Smooth muscle cell (in vitro differentiated cells): Measurements from ENCODE around the gene UROC1. TPM values are rescaled to one million over a fixed set of nuclear protein-coding genes. Genes with fewer than 3 reads are reported as not detected.

ENCODE experiments used
- DNase-seq: peaks from one replicate; lab custom pipeline; 2025; ENCODE audit not compliant: unreplicated experiment; lab: John Stamatoyannopoulos, UW
- H2AFZ ChIP-seq: fragments of 200-600 bp; sonication (generic); 2 replicates; pipeline ENCODE4 v1.6.0; 2016; ENCODE audit warnings: antibody characterized with exemption, low read depth, mild to moderate bottlenecking
- H3F3A ChIP-seq: fragments of 200-600 bp; sonication (generic); 2 replicates; pipeline ENCODE4 v1.6.0; 2017; ENCODE audit warnings: antibody characterized with exemption, low read depth
- H3K27ac ChIP-seq: fragments of 200-600 bp; sonication (generic); 2 replicates; pipeline ENCODE4 v1.5.1; 2016; ENCODE audit warnings: low read depth, mild to moderate bottlenecking
- H3K27me3 ChIP-seq: fragments of 200-600 bp; sonication (generic); 2 replicates; pipeline ENCODE4 v1.6.1; 2016; ENCODE audit warnings: low read depth, mild to moderate bottlenecking
- H3K36me3 ChIP-seq: fragments of 200-600 bp; sonication (generic); 2 replicates; pipeline ENCODE4 v1.5.1; 2016; ENCODE audit warnings: low read depth
- H3K4me1 ChIP-seq: fragments of 200-600 bp; sonication (generic); 2 replicates; pipeline ENCODE4 v1.5.1; 2016; ENCODE audit warnings: low read depth
- H3K4me2 ChIP-seq: fragments of 200-600 bp; sonication (generic); 2 replicates; pipeline ENCODE4 v1.6.0; 2016; ENCODE audit warnings: mild to moderate bottlenecking
- H3K4me3 ChIP-seq: fragments of 200-600 bp; sonication (generic); 2 replicates; pipeline ENCODE4 v1.5.1; 2016; ENCODE audit warnings: mild to moderate bottlenecking
- H3K79me2 ChIP-seq: fragments of 200-600 bp; sonication (generic); 2 replicates; pipeline ENCODE4 v1.6.0; 2016; ENCODE audit warnings: low read depth, mild to moderate bottlenecking
- H3K9ac ChIP-seq: fragments of 200-600 bp; sonication (generic); 2 replicates; pipeline ENCODE4 v1.6.0; 2016; ENCODE audit warnings: low read depth
- H3K9me3 ChIP-seq: fragments of 200-600 bp; sonication (generic); replicated peaks from 2 replicates; pipeline ENCODE4 v1.5.1; 2016; ENCODE audit warnings: low read depth
- H4K20me1 ChIP-seq: fragments of 200-600 bp; sonication (generic); 2 replicates; pipeline ENCODE4 v1.6.0; 2016; ENCODE audit warnings: low read depth
- CTCF ChIP-seq: fragments of 200-600 bp; sonication (generic); IDR thresholded peaks from 2 replicates; pipeline ENCODE4 v1.5.1; 2017; ENCODE audit warnings: borderline replicate concordance, mild to moderate bottlenecking, antibody characterized with exemption; ENCODE audit not compliant: insufficient read depth, poor library complexity, severe bottlenecking
- WGBS: methylation state at CpG from one replicate; pipeline ENCODE4 v1.1.7; 2016; ENCODE audit warnings: low lambda C conversion rate; 5-methylcytosine and 5-hydroxymethylcytosine counted together
- polyA plus RNA-seq: library from polyadenylated mRNA; unstranded; fragments of >200 nt; fragmentation: Nextera tagmentation; extraction: Ambion mirVana; gene quantifications from 2 replicates; pipeline ENCODE4 v1.2.1, GENCODE V29; 2016
- total RNA-seq: library from RNA; depleted of rRNA; stranded (reverse); fragments of >200 nt; gene quantifications from 2 replicates; pipeline ENCODE4 v1.2.3, GENCODE V29; 2014

Gene UROC1
- total and polyA plus RNA-seq, 2 experiments from 2014 or later, result not detected

- H3K9ac ChIP-seq, result no peak overlapping the region
- no peak overlapping the region for H3K27ac ChIP-seq
- H3K4me1 ChIP-seq, result no peaks in the 10 kb centered on the region
- H3F3A ChIP-seq, result no peaks in the 10 kb centered on the region
- WGBS, result 75% methylated on average over 6 of the region's 6 CpGs
- H3K36me3 ChIP-seq, result no peaks in the 10 kb centered on the region
- no peaks in the 10 kb centered on the region for H3K79me2 ChIP-seq
- no peak overlapping the region for H2AFZ ChIP-seq
- H3K27me3 ChIP-seq, result peaks cover 3% of the 10 kb centered on the region
- no peak for DNase-seq
- H3K4me3 ChIP-seq, result no peak overlapping the region
- no peaks in the 10 kb centered on the region for H4K20me1 ChIP-seq
- no peak for TF ChIP-seq CTCF
- no peaks in the 10 kb centered on the region for H3K9me3 ChIP-seq
- H3K4me2 ChIP-seq, result no peak overlapping the region
Observed at GRCh38 chr3:126557761-126558160, 40.2 kb upstream of the UROC1 start.

DNA sequence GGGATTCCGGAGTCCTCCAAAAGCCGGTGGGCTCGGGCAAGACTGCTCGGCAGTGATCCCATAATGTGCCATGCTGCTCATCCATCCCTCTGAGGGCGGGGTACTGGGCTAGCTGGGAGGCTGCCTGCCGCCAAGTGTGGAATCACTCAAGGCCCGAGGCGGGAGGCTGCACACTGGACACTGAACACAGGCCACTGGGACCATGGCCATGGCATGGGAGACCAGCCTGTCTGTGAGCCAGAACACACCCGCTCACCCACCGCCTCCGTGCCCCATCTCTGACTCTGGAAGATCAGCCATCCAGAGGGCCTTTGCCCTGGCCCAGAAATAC is 39.8 kb upstream of the UROC1 start:
- 98% methylated on average over 11 of the region's 11 CpGs for WGBS
- H3K9ac ChIP-seq, result no peak overlapping the region
- no peak for TF ChIP-seq CTCF
- no peaks in the 10 kb centered on the region for H3K79me2 ChIP-seq
- no peaks in the 10 kb centered on the region for H3K4me1 ChIP-seq
- peaks cover 3% of the 10 kb centered on the region for H3K27me3 ChIP-seq
- DNase-seq, result no peak
- H3K4me2 ChIP-seq, result no peak overlapping the region
- H2AFZ ChIP-seq, result no peak overlapping the region
- no peaks in the 10 kb centered on the region for H3K36me3 ChIP-seq
- H3F3A ChIP-seq, result no peaks in the 10 kb centered on the region
- H3K27ac ChIP-seq, result no peak overlapping the region
- no peak overlapping the region for H3K4me3 ChIP-seq
- no peaks in the 10 kb centered on the region for H4K20me1 ChIP-seq
- H3K9me3 ChIP-seq, result no peaks in the 10 kb centered on the region

- Histone ChIP-seq H3K4me3 (no peak overlapping the region), H3F3A (no peaks in the 10 kb centered on the region), H3K9ac (no peak overlapping the region), H3K27ac (no peak overlapping the region), H3K36me3 (no peaks in the 10 kb centered on the region), H2AFZ (no peak overlapping the region), H3K4me2 (no peak overlapping the region), H3K27me3 (peaks cover 1% of the 10 kb centered on the region), H3K79me2 (no peaks in the 10 kb centered on the region), H3K4me1 (no peaks in the 10 kb centered on the region), H4K20me1 (no peaks in the 10 kb centered on the region), H3K9me3 (no peaks in the 10 kb centered on the region)
- 96% methylated on average over 7 of the region's 8 CpGs for WGBS
- TF ChIP-seq CTCF, result no peak
- DNase-seq, result no peak
Observed at GRCh38 chr3:126556637-126557414, 39.3 kb upstream of the UROC1 start.
